Osteoblast (primary cell): ENCODE data around the gene RAD51B. TPM values are rescaled to one million over a fixed set of nuclear protein-coding genes. Genes with fewer than 3 reads are reported as not detected.

Experiments used
- DNase-seq: peaks from one replicate; pipeline ENCODE4 v3.0.0; 2011; ENCODE audit warnings: low spot score, mixed read lengths; ENCODE audit not compliant: insufficient read length; ENCODE audit errors: missing footprints
- H2AFZ ChIP-seq: 2 replicates; pipeline ENCODE4 v1.6.0; 2011; ENCODE audit warnings: mild to moderate bottlenecking, low read length
- H3K27ac ChIP-seq: 2 replicates; pipeline ENCODE4 v1.5.1; 2011; ENCODE audit warnings: mild to moderate bottlenecking, low read depth, low read length, moderate library complexity
- H3K27me3 ChIP-seq: 2 replicates; pipeline ENCODE4 v1.6.0; 2012; ENCODE audit warnings: mild to moderate bottlenecking, control low read depth, inconsistent platforms, low read length, moderate library complexity; ENCODE audit not compliant: insufficient read depth
- H3K36me3 ChIP-seq: 2 replicates; pipeline ENCODE4 v1.5.1; 2011; ENCODE audit warnings: mild to moderate bottlenecking, low read length, control low read depth, moderate library complexity; ENCODE audit not compliant: insufficient read depth
- H3K4me1 ChIP-seq: 2 replicates; pipeline ENCODE4 v1.5.1; 2011; ENCODE audit warnings: mild to moderate bottlenecking, low read length, control low read depth, moderate library complexity; ENCODE audit not compliant: insufficient read depth
- H3K4me2 ChIP-seq: 2 replicates; pipeline ENCODE4 v1.6.0; 2011; ENCODE audit warnings: mild to moderate bottlenecking, low read length; ENCODE audit not compliant: insufficient read depth
- H3K4me3 ChIP-seq: fragments of 200-600 bp; sonication (generic); 3 replicates; pipeline ENCODE4 v1.5.1; 2012; ENCODE audit warnings: mild to moderate bottlenecking, low read length, inconsistent platforms; ENCODE audit not compliant: insufficient read depth
- H3K79me2 ChIP-seq: 2 replicates; pipeline ENCODE4 v1.6.0; 2012; ENCODE audit warnings: mild to moderate bottlenecking, low read length, control low read depth, inconsistent platforms; ENCODE audit not compliant: insufficient read depth
- H3K9me3 ChIP-seq: 2 replicates; pipeline ENCODE4 v1.5.1; 2011; ENCODE audit warnings: low read depth, low read length, control low read depth
- H4K20me1 ChIP-seq: 2 replicates; pipeline ENCODE4 v1.6.0; 2012; ENCODE audit warnings: mild to moderate bottlenecking, low read length, control low read depth; ENCODE audit not compliant: insufficient read depth
- CTCF ChIP-seq: IDR thresholded peaks from 2 replicates; pipeline ENCODE4 v1.5.1; 2011; ENCODE audit warnings: mild to moderate bottlenecking, low read depth, low read length, moderate library complexity; ENCODE audit errors: extremely low read depth
- total RNA-seq: library from RNA; depleted of rRNA; stranded (reverse); fragments of >200 nt; gene quantifications from 2 replicates; pipeline ENCODE4 v1.2.3, GENCODE V29; 2012

The RAD51B gene
- total RNA-seq, 1 donor, result 13.8 TPM

- peaks cover 26% of the 10 kb centered on the region for H3K4me1 ChIP-seq
- H2AFZ ChIP-seq, result no peak overlapping the region
- H3K4me3 ChIP-seq, result no peak overlapping the region
- H3K27ac ChIP-seq, result no peak overlapping the region
- H4K20me1 ChIP-seq, result no peaks in the 10 kb centered on the region
- no peak for TF ChIP-seq CTCF
- no peaks in the 10 kb centered on the region for H3K36me3 ChIP-seq
- H3K4me2 ChIP-seq, result no peak overlapping the region
- no peaks in the 10 kb centered on the region for H3K9me3 ChIP-seq
- H3K27me3 ChIP-seq, result no peaks in the 10 kb centered on the region
- DNase-seq, result no peak
- H3K79me2 ChIP-seq, result no peaks in the 10 kb centered on the region
Observed at GRCh38 chr14:68245146-68246073, 425.8 kb downstream of the RAD51B start.

GRCh38 chr14:68246074-68246785, 426.7 kb downstream of the RAD51B start:
- Histone ChIP-seq H3K4me1 (peaks cover 34% of the 10 kb centered on the region), H4K20me1 (no peaks in the 10 kb centered on the region), H3K36me3 (no peaks in the 10 kb centered on the region), H2AFZ (peak overlapping the region; percentile 27), H3K9me3 (no peaks in the 10 kb centered on the region), H3K27me3 (no peaks in the 10 kb centered on the region), H3K4me3 (no peak overlapping the region), H3K4me2 (no peak overlapping the region), H3K79me2 (no peaks in the 10 kb centered on the region), H3K27ac (no peak overlapping the region)
- no peak for TF ChIP-seq CTCF
- DNase-seq, result no peak

GRCh38 chr14:68246786-68247105, 427.2 kb downstream of the RAD51B start:
- H3K4me2 ChIP-seq, result no peak overlapping the region
- H3K4me1 ChIP-seq, result peaks cover 34% of the 10 kb centered on the region
- no peaks in the 10 kb centered on the region for H3K27me3 ChIP-seq
- no peaks in the 10 kb centered on the region for H3K79me2 ChIP-seq
- no peak overlapping the region for H3K4me3 ChIP-seq
- H2AFZ ChIP-seq, result peak overlapping the region; percentile 27
- no peak for TF ChIP-seq CTCF
- no peaks in the 10 kb centered on the region for H3K36me3 ChIP-seq
- no peaks in the 10 kb centered on the region for H3K9me3 ChIP-seq
- H3K27ac ChIP-seq, result no peak overlapping the region
- DNase-seq, result no peak
- H4K20me1 ChIP-seq, result no peaks in the 10 kb centered on the region

GRCh38 chr14:68247274-68247673, 427.7 kb downstream of the RAD51B start:
- Histone ChIP-seq H3K27ac (no peak overlapping the region), H3K79me2 (no peaks in the 10 kb centered on the region), H3K36me3 (no peaks in the 10 kb centered on the region), H3K9me3 (no peaks in the 10 kb centered on the region), H3K4me1 (peaks cover 34% of the 10 kb centered on the region), H3K4me2 (no peak overlapping the region), H2AFZ (no peak overlapping the region), H4K20me1 (no peaks in the 10 kb centered on the region), H3K27me3 (no peaks in the 10 kb centered on the region), H3K4me3 (no peak overlapping the region)
- DNase-seq, result no peak
- no peak for TF ChIP-seq CTCF
